ENCODE data around the gene QRFP.

GRCh38 chr9:130944510-130945058 is 48.0 kb upstream of the QRFP start:
- TF ChIP-seq CTCF (IDR thresholded peaks at IDR 0.05; ENCODE audit: insufficient read depth, low read length, poor library complexity, severe bottlenecking) (no peak), EZH2phosphoT487 (conservative IDR thresholded peaks at IDR 0.05; ENCODE audit: low read length) (no peak)

Data from SU-DHL-6 (cell line).